Measurements from ENCODE around the gene ZNF619.

ZNF619 gene

GRCh38 chr3:40534283-40534682 lies 57.4 kb downstream of the ZNF619 start:
- in situ Hi-C loops (cut with MboI; ENCODE audit: low pct_unique_long_range_greater_than_20kb, low sequenced_read_pairs, unreplicated experiment) = no loop called here
- TF ChIP-seq, protein P1, sequence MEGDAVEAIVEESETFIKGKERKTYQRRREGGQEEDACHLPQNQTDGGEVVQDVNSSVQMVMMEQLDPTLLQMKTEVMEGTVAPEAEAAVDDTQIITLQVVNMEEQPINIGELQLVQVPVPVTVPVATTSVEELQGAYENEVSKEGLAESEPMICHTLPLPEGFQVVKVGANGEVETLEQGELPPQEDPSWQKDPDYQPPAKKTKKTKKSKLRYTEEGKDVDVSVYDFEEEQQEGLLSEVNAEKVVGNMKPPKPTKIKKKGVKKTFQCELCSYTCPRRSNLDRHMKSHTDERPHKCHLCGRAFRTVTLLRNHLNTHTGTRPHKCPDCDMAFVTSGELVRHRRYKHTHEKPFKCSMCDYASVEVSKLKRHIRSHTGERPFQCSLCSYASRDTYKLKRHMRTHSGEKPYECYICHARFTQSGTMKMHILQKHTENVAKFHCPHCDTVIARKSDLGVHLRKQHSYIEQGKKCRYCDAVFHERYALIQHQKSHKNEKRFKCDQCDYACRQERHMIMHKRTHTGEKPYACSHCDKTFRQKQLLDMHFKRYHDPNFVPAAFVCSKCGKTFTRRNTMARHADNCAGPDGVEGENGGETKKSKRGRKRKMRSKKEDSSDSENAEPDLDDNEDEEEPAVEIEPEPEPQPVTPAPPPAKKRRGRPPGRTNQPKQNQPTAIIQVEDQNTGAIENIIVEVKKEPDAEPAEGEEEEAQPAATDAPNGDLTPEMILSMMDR (IDR thresholded peaks at IDR 0.05; ENCODE audit: extremely low read depth, insufficient read depth, missing control alignments) = no peak
- no peak for DNase-seq (ENCODE audit: low spot score)

All from GM13977 (cell line).